Epithelial cell of esophagus (primary cell): ENCODE measurements around the gene PRTN3.

Source experiments
- DNase-seq: peaks from one replicate; pipeline ENCODE4 v3.0.0; 2010; ENCODE audit warnings: low read depth
- H3K4me3 ChIP-seq: 2 replicates; pipeline ENCODE4 v1.5.1; 2011; ENCODE audit warnings: mild to moderate bottlenecking, low read length, control low read depth
- TF ChIP-seq, protein P1 (sequence below): IDR thresholded peaks from 2 replicates; pipeline ENCODE4 v1.5.1; 2011; ENCODE audit warnings: low read depth, mild to moderate bottlenecking, low read length, control low read depth, inconsistent platforms; ENCODE audit not compliant: insufficient read depth; ENCODE audit errors: missing control alignments

The PRTN3 gene

DNA sequence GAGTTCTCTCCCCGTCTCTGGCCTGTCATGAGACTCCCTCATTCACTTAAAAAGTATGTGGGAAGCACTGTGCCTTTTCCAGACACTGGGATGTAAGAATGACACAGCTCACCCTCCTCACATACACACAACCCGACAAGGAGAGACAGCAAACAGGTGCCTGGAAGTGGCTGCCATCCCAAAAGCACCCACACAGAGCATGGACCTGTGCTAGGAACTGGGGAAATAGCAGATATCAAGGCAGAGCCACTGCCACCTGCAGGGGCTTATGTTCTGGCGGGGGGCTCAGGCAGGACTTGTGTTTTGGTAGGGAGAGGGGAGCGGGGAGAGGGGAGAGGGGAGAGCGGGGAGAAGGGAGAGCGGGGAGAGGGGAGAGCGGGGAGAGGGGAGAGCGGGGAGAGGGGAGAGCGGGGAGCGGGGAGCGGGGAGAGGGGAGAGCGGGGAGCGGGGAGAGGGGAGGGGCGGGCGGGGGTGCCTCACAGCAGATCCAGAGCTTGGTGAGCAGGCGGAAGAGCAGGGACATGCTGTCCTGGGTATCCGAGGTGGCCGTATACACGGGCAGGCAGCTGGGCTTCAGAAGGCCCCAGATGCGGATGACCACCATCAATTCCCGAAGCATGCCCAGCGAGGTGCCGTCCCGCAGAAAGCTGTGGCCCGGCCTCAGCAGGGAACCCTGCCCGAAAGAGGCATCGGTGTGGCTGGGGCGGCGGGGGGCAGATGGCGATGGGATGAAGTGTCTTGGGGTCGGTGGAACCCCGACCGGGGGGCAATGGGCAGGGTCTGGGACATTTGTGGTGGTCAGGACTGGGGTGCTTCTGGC, 30.9 kb downstream of the PRTN3 start:
- H3K4me3 ChIP-seq = no peak overlapping the region
- TF ChIP-seq, protein P1, sequence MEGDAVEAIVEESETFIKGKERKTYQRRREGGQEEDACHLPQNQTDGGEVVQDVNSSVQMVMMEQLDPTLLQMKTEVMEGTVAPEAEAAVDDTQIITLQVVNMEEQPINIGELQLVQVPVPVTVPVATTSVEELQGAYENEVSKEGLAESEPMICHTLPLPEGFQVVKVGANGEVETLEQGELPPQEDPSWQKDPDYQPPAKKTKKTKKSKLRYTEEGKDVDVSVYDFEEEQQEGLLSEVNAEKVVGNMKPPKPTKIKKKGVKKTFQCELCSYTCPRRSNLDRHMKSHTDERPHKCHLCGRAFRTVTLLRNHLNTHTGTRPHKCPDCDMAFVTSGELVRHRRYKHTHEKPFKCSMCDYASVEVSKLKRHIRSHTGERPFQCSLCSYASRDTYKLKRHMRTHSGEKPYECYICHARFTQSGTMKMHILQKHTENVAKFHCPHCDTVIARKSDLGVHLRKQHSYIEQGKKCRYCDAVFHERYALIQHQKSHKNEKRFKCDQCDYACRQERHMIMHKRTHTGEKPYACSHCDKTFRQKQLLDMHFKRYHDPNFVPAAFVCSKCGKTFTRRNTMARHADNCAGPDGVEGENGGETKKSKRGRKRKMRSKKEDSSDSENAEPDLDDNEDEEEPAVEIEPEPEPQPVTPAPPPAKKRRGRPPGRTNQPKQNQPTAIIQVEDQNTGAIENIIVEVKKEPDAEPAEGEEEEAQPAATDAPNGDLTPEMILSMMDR = no peak
- DNase-seq = no peak

DNA sequence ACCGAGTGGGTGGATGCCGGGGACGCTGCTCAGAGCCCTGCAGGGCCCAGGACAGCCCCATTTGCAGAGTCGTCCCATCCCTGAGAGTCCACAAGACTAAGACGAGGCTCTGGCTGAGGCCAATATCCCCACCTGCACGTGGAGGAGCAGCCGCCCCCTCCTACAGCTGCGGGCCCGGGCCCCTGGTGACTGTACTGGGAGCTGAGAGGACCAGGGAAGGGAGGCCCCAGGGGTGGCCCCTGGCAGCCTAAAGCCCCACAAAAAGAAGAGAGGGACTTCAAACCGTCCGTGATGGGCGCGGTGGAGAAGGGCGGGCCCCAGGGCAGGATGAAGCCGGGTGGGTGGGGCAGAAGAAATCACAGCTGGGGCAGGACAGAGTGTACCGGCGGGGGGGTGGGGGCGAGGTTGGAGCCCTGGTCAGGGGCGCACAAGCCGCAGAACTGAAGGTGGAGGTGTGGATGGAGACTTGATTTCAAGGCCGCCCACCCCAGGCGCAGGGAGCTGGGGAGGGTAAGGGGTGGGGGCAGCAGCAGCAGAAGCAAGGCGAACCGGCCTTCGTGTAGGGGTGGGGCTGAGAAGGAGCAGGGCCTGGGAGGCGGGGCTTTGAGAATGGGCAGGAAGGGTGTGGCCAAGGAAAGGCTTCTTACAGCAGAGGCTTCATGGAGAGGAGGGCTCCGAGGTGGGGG, 31.6 kb downstream of the PRTN3 start:
- H3K4me3 ChIP-seq = no peak overlapping the region
- DNase-seq = peak; percentile 75
- TF ChIP-seq, protein P1 = no peak

DNA sequence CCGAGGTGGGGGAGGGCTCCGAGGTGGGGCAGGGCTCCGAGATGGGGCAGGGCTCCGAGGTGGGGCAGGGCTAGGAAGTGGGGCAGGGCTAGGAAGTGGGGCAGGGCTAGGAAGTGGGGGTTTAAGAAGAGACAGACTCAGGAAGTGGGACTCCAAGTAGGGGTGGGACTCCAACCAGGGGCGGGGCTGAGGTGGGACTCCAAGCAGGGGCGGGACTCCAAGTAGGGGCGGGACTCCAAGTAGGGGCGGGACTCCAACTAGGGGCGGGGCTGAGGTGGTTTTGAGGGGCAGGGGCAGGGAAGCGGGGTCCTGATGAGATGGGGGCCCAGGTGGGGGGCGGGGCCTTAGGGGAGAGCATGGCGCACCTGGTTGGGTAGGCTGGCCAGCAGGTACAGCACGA, 32.3 kb downstream of the PRTN3 start:
- no peak overlapping the region for H3K4me3 ChIP-seq
- TF ChIP-seq, protein P1 = no peak
- DNase-seq = peak; percentile 43

DNA sequence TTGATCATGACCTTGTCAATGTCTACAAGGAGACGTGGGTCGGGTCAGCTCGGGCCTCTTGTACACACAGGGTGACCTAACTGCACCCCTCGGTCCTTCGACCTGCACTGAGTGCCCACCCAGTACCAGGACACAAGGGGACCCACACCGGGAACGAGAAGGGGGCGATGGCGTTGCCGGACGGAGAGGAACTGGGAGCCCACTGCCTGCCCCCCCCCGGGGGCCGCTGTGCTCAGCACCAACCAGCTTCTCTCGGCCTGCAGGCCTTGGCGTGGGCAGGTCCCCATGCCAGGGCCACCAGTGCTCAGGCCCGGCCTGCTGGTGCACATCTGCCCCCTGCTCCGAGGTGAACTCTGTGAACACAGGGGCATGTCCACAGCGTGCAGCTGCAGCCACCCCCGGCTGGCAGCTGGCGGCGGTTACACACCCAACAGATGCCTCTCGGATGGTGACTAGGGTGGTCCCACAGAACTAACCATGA, 32.8 kb downstream of the PRTN3 start:
- DNase-seq = no peak
- TF ChIP-seq, protein P1 = no peak
- H3K4me3 ChIP-seq = no peak overlapping the region

DNA sequence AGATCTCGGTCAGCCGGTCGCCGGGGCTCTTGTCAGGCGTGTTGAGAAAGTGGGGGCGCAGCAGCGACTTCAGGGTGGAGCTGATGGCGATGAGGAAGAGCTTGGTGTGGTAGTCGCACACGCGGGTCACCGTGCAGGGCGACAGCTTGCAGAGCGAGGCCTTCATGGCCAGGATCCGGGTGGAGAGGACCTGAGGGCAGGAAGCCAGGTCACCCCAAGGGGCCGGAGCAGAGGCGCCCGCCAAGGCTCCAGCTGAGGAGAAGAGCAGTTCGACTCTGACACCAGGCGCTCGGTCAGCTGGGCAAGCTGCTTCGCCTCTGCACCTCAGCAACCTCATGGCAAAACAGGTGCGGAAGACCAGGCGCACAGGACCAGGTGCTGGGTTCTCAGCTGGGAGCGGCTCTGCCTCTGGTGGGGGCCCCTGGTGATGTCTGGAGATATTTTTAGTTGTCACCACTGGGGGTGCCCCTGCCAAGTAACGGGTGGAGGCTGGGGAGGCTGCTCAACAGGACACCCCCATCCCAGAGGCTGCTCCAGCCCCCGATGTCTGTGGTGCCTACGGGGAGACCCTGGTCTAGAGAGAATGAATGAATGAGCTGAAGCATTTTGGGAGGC, 34.6 kb downstream of the PRTN3 start:
- H3K4me3 ChIP-seq = no peak overlapping the region
- no peak for DNase-seq
- TF ChIP-seq, protein P1 = no peak

DNA sequence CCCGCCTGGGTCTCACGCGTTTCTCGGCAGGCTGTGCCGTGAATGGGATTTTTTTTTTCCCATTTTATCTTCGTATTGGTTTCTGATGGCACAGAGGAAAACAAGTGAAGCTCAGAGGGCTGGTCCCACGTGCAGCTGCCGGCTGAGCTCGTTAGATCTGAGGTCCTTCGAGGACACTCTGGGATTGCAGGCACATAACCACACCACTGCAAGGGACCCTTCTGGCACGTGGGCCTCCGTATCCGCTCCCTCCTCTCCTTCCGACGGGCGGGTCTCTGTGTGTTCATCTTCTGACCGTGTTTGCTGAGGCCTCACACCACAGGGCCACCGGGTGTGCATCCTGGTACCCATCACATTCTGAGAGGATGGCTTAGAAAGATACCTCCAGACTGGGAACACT, 35.3 kb downstream of the PRTN3 start:
- TF ChIP-seq, protein P1 = no peak
- no peak overlapping the region for H3K4me3 ChIP-seq
- no peak for DNase-seq
